GM19438 (cell line): Measurements from ENCODE around the gene SEMA3F.

Source experiments
- ATAC-seq: cut with Tn5 transposase; IDR thresholded peaks from one replicate; pipeline ENCODE4 v1.9.1; 2021; ENCODE audit warnings: low read depth; ENCODE audit not compliant: unreplicated experiment

SEMA3F gene

GRCh38 chr3:50190936-50191660 is 36.0 kb downstream of the SEMA3F start, which contains the start of gene GNAT1:
TSS of gene GNAT1 (plus strand) at chr3:50191610. CDS start at chr3:50191726, 116 bp downstream.
- ATAC-seq: no peak

DNA sequence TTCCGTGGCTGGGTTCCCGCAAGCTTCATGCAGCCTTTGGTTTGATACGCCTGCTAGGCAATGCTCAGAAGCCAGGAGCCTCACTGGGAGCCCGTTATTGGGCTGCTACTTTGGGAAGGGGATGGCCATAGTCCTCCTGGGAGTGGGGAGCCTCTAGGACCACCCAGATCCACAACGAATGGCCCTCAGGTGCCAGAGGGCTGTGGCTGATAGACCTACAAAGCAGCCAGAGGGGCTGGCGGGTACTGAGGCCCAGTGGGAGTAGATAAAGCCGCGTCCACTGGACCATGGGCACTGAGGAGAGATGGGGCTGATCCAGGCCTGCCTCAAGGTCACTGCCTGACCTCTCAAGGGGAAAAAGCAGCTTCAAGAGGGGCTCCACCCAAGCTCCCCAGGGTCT is 37.0 kb downstream of the SEMA3F start:
- ATAC-seq: no peak

DNA sequence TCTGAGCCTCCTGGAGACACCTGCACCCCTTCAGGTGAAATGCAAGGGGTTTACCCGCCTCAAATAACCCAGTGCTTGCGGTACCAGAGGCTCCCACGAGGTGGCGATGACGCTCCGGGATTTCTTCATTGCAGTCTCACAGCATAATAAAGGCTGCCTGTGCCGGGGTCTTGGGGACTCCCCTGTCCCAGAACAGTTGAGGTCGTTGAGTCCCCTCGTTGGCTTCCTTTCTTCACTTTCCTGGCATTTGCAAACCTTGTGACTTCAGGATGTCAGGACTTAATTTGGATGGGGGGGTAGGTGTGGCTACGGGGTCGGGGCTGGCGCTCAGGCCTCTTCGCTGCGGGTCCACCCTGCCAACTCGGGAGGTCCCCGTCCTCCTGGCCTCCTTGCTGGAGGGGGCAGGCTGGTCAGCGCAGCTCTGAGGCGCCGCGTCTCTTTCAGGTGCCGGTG is 37.6 kb downstream of the SEMA3F start:
- no peak for ATAC-seq

- no peak for ATAC-seq
Observed at GRCh38 chr3:50193286-50193685, 38.2 kb downstream of the SEMA3F start.

DNA sequence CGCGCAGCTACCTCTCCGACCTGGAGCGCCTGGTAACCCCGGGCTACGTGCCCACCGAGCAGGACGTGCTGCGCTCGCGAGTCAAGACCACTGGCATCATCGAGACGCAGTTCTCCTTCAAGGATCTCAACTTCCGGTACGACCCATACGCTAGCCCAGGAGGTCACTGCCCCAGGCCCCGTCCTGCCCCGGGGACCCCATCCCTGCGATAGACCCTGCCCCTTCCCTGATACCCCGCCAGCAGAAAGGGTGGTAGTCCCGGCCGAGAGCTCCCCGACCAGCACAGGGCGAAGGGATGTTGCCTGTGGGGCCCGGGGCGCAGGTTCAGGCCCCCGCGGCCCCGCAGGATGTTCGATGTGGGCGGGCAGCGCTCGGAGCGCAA is 38.6 kb downstream of the SEMA3F start:
- ATAC-seq: no peak

- ATAC-seq: no peak
Observed at GRCh38 chr3:50194128-50194902, 39.2 kb downstream of the SEMA3F start.

DNA sequence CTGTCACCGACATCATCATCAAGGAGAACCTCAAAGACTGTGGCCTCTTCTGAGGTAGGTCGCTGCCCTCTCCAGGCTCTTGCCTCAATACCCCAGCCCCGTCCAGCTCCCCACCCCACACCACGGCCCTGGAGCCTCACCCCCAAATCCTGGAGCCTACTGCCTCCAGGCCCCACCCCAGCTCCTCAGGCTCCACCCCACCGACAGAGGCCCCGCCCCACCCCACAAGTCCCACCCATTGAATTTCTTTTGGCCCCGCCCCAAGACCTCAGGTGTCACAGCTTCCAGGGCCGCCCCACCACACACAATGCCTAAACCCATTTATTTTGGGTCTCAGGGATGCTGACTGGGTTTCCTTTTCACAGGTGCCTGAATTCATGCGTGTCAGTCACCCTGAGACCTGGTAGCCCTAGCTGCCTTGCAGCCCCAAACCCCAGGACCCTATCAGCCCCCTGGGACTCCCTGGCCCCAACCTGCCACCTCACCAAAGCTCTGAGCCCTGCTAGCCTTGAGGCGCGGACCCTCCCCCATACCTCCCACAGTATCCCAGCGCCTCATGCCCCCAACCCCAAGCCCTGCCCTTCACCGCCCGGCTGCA is 39.9 kb downstream of the SEMA3F start:
- no peak for ATAC-seq

DNA sequence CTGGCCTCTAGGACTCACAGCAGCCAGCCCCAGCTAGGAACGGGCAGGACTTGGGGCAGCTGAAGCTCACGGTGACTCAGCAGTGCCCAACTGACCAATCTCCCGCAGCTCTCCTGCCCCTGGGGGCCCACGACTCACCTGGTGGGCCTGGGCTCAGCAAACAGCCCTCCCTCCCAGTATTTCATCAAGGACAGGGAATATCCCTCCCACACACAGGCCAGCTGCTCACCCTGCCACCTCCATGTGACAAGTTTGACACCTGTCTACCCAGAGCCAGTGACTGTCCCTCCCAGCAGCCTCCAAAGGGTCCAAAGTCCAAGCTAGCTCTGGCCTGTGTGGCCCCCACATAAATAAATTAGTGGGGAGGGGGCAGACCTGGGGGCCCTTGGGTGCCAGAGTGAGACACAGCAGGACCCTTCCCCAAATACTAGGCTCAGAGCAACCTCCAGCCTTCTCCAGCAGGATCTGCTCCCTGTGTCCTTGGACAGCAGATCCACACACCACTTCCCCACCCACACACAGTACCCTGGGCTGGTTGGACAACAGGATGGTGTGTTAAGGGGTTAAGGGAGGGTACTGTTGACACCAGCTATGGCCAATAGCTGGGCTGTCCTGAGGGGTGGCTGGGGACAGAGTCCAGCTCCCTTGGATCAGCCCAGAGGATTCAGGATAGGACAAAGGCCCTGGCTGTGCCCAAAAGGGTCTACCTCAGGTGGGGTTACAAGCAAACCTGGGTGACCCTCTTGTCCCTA is 40.6 kb downstream of the SEMA3F start:
- no peak for ATAC-seq

- no peak for ATAC-seq
Observed at GRCh38 chr3:50196253-50196801, 41.2 kb downstream of the SEMA3F start.

DNA sequence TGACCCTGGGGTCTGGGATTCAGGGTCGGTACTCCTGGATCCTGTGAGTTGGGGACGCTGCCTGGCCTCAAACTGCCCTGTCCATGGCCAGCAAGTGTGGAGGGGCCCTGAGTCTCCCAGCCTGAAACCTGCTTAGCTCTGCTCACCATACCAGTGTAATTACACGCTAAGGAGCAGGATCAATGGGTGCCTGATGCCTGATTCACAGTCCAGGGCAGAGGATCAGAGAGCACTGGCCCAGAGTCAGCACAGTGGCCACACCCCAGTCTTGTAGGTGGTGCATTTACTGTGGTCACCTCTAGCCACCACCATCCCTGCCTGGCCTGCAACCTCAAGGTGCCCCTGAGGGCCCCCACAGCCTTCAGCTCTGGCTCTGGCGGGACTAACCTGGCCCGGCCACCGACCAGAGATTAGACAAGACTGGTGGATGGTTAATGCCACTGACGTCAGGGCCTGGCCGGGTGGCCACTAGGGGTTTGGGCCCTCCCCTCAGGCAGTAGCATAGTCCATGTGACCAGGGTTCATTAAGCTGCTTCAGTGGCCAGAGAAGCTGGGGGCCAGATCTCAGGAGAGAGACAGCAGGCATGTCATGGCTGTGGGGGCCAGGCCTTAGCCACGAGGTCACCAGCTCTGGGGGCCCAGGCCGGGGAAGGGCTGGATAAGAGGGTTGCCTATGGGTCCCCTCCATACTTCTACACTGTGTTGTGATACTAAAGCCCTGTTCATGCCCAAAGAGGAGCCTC is 46.6 kb downstream of the SEMA3F start:
- no peak for ATAC-seq

- ATAC-seq: no peak
Observed at GRCh38 chr3:50202353-50203112, 47.4 kb downstream of the SEMA3F start.

DNA sequence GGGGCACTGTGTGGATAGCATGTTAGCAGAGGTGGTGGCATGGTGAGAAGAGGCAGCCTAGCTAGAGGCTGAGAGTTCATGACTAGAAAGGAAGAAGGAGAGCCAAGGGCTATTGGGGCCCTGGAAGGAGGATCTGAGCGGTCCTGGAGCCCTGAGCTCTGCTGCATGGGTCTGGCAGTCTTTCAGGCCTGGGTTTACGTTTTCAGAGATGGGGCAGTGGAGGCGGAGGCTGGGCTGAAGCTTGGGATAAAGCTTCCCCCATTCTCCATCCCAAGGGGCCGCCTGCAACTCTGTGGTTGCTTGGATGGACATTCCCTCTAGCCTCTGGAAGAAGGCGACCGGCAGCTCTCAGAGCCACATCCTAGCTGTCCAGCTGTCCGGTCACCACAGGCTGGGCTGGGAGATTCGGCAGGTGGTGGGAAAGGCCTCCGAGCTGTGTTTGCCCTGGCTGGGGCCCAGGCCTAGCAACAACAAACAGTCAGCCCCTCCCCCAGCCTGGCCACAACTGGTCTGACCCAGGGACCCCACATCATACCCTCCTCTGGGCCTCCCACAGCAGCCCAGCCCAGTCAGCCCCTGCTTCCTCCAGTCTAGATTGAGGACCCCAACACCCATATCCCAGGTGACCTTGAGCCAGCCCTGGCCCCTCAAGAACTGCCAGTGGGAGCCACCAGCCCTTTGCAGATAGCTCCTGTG is 48.1 kb downstream of the SEMA3F start:
- no peak for ATAC-seq

GRCh38 chr3:50203809-50204803 is 49.0 kb downstream of the SEMA3F start:
- ATAC-seq: no peak

- no peak for ATAC-seq
Observed at GRCh38 chr3:50204804-50205412, 49.8 kb downstream of the SEMA3F start, which contains the start of gene SLC38A3. TSS of gene SLC38A3 (plus strand) at chr3:50205271. CDS start at chr3:50214200, 8,929 bp downstream.

- ATAC-seq: no peak
Observed at GRCh38 chr3:50205413-50206276, 50.5 kb downstream of the SEMA3F start.
